Adrenal gland (tissue), 12 donors: Measurements from ENCODE around the gene HADHA. TPM values are rescaled to one million over a fixed set of nuclear protein-coding genes. Genes with fewer than 3 reads are reported as not detected.

Source experiments
- DNase-seq, 7 donors: peaks; one replicate each; pipeline ENCODE4 v3.0.0-alpha.2; 2019 to 2020
- H3K27ac ChIP-seq, 5 donors: fragments of 200-600 bp; sonication (generic) in 4 of 5; 1 replicate in 3 of 5; 2 replicates in 2 of 5; pipeline versions ENCODE4 v1.5.1 to v1.8.0; 2016 to 2020; ENCODE audit warnings: mild to moderate bottlenecking in 1 of 5
- H3K27me3 ChIP-seq: fragments of 200-600 bp; 2 replicates; pipeline ENCODE4 v1.8.0; 2021
- H3K36me3 ChIP-seq, 2 donors: fragments of 200-600 bp; replicated peaks in 1 of 2; 1 replicate in 1 of 2; 2 replicates in 1 of 2; pipeline versions ENCODE4 v1.5.1 to v1.8.0; 2018 to 2022
- H3K4me1 ChIP-seq, 2 donors: fragments of 200-600 bp; replicated peaks in 1 of 2; 1 replicate in 1 of 2; 2 replicates in 1 of 2; pipeline versions ENCODE4 v1.5.1 to v1.8.0; 2018 to 2021
- H3K4me3 ChIP-seq, 4 donors: fragments of 200-600 bp; sonication (generic) in 3 of 4; one replicate each; pipeline ENCODE4 v1.5.1; 2016 to 2018
- H3K9me3 ChIP-seq, 3 donors: fragments of 200-600 bp; sonication (generic) in 1 of 3; replicated peaks in 1 of 3; 1 replicate in 2 of 3; 2 replicates in 1 of 3; pipeline versions ENCODE4 v1.5.1 to v1.8.0; 2016 to 2021
- CTCF ChIP-seq, 6 experiments: fragments of 450-650 bp in 4 of 6; fragments of 200-600 bp in 2 of 6; sonication (generic) in 1 of 6; IDR thresholded peaks; 1 replicate in 5 of 6; 2 replicates in 1 of 6; pipeline versions ENCODE4 v1.5.1 to v1.8.0; 2016 to 2021; ENCODE audit warnings: antibody characterized with exemption in 6 of 6, mild to moderate bottlenecking in 2 of 6, moderate library complexity in 1 of 6
- POLR2A ChIP-seq, 2 donors: fragments of 450-650 bp; IDR thresholded peaks; one replicate each; pipeline ENCODE4 v1.6.1; 2017; ENCODE audit warnings: antibody characterized with exemption in 2 of 2, mild to moderate bottlenecking in 2 of 2, moderate library complexity in 1 of 2
- WGBS, 4 donors: extraction: QIAGEN DNeasy Blood & Tissue Kit in 2 of 4; methylation state at CpG; one replicate each; pipeline versions ENCODE4 v1.1.5 to v1.1.7; 2013 to 2017; 5-methylcytosine and 5-hydroxymethylcytosine counted together
- intact Hi-C, 2 donors: fragments of 100-400 bp; cut with DNase I; formaldehyde crosslinking; loops; one replicate each; pipeline versions ENCODE4 v1.14.1 to v1.15.0; 2022 to 2023
- polyA plus RNA-seq, 3 donors: library from polyadenylated mRNA; stranded (reverse); fragments of 200-250 nt in 2 of 3; fragments of 350-450 nt in 1 of 3; fragmentation: Illumina TruSeq in 1 of 3; extraction: RNeasy Lipid Tissue Mini Kit (QIAGEN cat#74804) in 1 of 3; gene quantifications; one replicate each; pipeline ENCODE4 v1.2.3, GENCODE V29; 2013 to 2014
- total RNA-seq, 9 donors: library from RNA; depleted of rRNA in 4 of 9; stranded (reverse); fragments of >200 nt in 4 of 9; fragments of 120-200 nt in 1 of 9; fragmentation: NEBNext Ultra II Directional in 1 of 9; extraction: Animal tissue kit (Norgen Biotek cat#: 25700) in 1 of 9; gene quantifications; one replicate each; pipeline versions ENCODE4 v1.1.0 to v1.2.4, GENCODE V29; 2013 to 2023
- donor health status: healthy with polysubstance abuse.
- donor health status: Bipolar disorder and iron deficiency.
- donor health status: DM: yes; HTN: yes; CAD: no.
- donor health status: DM: no; HTN: no; CAD: no.
- donor health status: DM: no; HTN: no; CAD: no.
- donor health status: DM: yes; HTN: yes; CAD: no.

HADHA gene
- total and polyA plus RNA-seq, 12 donors: 43.8 to 353 (median 210) TPM

GRCh38 chr2:26185954-26186770 is 58.3 kb downstream of the HADHA start:
- Histone ChIP-seq H3K36me3 (peaks cover 0 to 8% of the 10 kb centered on the region in 2 donors), H3K4me3 (peak overlapping the region in 1 of 4 donors; percentile 68), H3K27me3 (no peaks in the 10 kb centered on the region), H3K9me3 (no peaks in the 10 kb centered on the region), H3K4me1 (no peaks in the 10 kb centered on the region), H3K27ac (no peak overlapping the region)
- no peak for TF ChIP-seq CTCF (IDR thresholded peaks at IDR 0.05)
- no peak for TF ChIP-seq POLR2A (IDR thresholded peaks at IDR 0.05)
- intact Hi-C loops: no loop called here
- peak in 1 of 7 donors; percentile 47 for DNase-seq
- 89 to 92% (median 92%) methylated on average over 13 to 16 of the region's 16 CpGs for WGBS, 4 donors

GRCh38 chr2:26185304-26185928 is 59.0 kb downstream of the HADHA start:
- Histone ChIP-seq H3K27me3 (no peaks in the 10 kb centered on the region), H3K4me1 (no peaks in the 10 kb centered on the region), H3K4me3 (peak overlapping the region in 2 of 4 donors; percentile 45 to 68), H3K27ac (peak overlapping the region in 2 of 5 donors; percentile 41 to 76), H3K9me3 (no peaks in the 10 kb centered on the region), H3K36me3 (peaks cover 0 to 1% of the 10 kb centered on the region in 2 donors)
- no peak for TF ChIP-seq POLR2A (IDR thresholded peaks at IDR 0.05)
- TF ChIP-seq CTCF (IDR thresholded peaks at IDR 0.05): no peak
- WGBS, 4 donors: 45 to 57% (median 52%) methylated on average over 20 of the region's 20 CpGs
- intact Hi-C loops: no loop called here
- no peak for DNase-seq

GRCh38 chr2:26184555-26185303 is 59.7 kb downstream of the HADHA start:
- Histone ChIP-seq H3K36me3 (no peaks in the 10 kb centered on the region), H3K4me1 (no peaks in the 10 kb centered on the region), H3K27me3 (no peaks in the 10 kb centered on the region), H3K9me3 (no peaks in the 10 kb centered on the region), H3K4me3 (peak overlapping the region in 3 of 4 donors; percentile 45 to 82 (median 68)), H3K27ac (peak overlapping the region in 2 of 5 donors; percentile 41 to 76)
- TF ChIP-seq CTCF (IDR thresholded peaks at IDR 0.05) (peak in 5 of 6 experiments; percentile 8 to 81 (median 53)), POLR2A (IDR thresholded peaks at IDR 0.05) (no peak)
- intact Hi-C loops: no loop called here
- DNase-seq: peak; percentile 76 to 88 (median 79)
- WGBS, 4 donors: 2 to 13% (median 3%) methylated on average over 6 to 114 of the region's 114 CpGs

GRCh38 chr2:26184121-26184520 is 60.3 kb downstream of the HADHA start:
- DNase-seq: no peak
- no peaks in the 10 kb centered on the region for H3K27me3 ChIP-seq
- peaks cover 0 to 5% of the 10 kb centered on the region in 2 donors for H3K4me1 ChIP-seq
- peak overlapping the region in 1 of 5 donors; percentile 76 for H3K27ac ChIP-seq
- H3K36me3 ChIP-seq: no peaks in the 10 kb centered on the region
- TF ChIP-seq POLR2A (IDR thresholded peaks at IDR 0.05) (no peak), CTCF (IDR thresholded peaks at IDR 0.05) (no peak)
- intact Hi-C loops: no loop called here
- 65 to 92% (median 80%) methylated on average over 5 to 34 of the region's 34 CpGs for WGBS, 4 donors
- H3K4me3 ChIP-seq: peak overlapping the region in 2 of 4 donors; percentile 68 to 82
- no peaks in the 10 kb centered on the region for H3K9me3 ChIP-seq
